ENCODE data around the gene HSPA5. TPM values are rescaled to one million over a fixed set of nuclear protein-coding genes. Genes with fewer than 3 reads are reported as not detected.

Gene HSPA5
- total RNA-seq, 1 donor from 2014 or later: 620 TPM

- H3K79me2 ChIP-seq (ENCODE audit: insufficient read depth, low read length): peaks cover 65% of the 10 kb centered on the region
- peak overlapping the region; percentile 79 for H2AFZ ChIP-seq (ENCODE audit: low read depth, low read length)
Observed at GRCh38 chr9:125189011-125189360, 52.2 kb downstream of the HSPA5 start.

More at GRCh38 chr9:125189011-125189360, 52.2 kb downstream of the HSPA5 start:
- Histone ChIP-seq H3K27ac (ENCODE audit: low read depth, low read length) (peak overlapping the region; percentile 89), H3K4me2 (ENCODE audit: low read length) (peak overlapping the region; percentile 95), H4K20me1 (ENCODE audit: insufficient read depth, low read length) (peaks cover 27% of the 10 kb centered on the region), H3K4me1 (ENCODE audit: insufficient read depth, low read length) (peaks cover 9% of the 10 kb centered on the region), H3K36me3 (ENCODE audit: insufficient read depth, low read length) (no peaks in the 10 kb centered on the region), H3K9me3 (ENCODE audit: insufficient read depth, low read depth, low read length) (no peaks in the 10 kb centered on the region), H3K27me3 (ENCODE audit: insufficient read depth, low read length) (no peaks in the 10 kb centered on the region), H3K4me3 (ENCODE audit: insufficient read depth, low read depth, low read length) (peak overlapping the region; percentile 90), H3K9ac (ENCODE audit: low read length) (peak overlapping the region; percentile 98)
- H3K27ac Mint-ChIP-seq (ENCODE audit: unreplicated experiment): no peak overlapping the region
- no peaks in the 10 kb centered on the region for H3K27me3 Mint-ChIP-seq (ENCODE audit: low read depth, unreplicated experiment)
- no peaks in the 10 kb centered on the region for H3K9me3 Mint-ChIP-seq (ENCODE audit: unreplicated experiment)
- H3K4me1 Mint-ChIP-seq (ENCODE audit: low read depth, unreplicated experiment): peaks cover 9% of the 10 kb centered on the region
- DNase-seq (ENCODE audit: low read depth): no peak
- TF ChIP-seq EZH2 (IDR thresholded peaks at IDR 0.05; ENCODE audit: insufficient read depth, low read length) (no peak), CTCF (IDR thresholded peaks at IDR 0.05; ENCODE audit: insufficient read depth, low read depth, low read length) (no peak)
- peak overlapping the region; percentile 91 for H3K4me3 Mint-ChIP-seq (ENCODE audit: unreplicated experiment)
- H3K36me3 Mint-ChIP-seq (ENCODE audit: low read depth, unreplicated experiment): no peaks in the 10 kb centered on the region
- FAIRE-seq: no peak

Other genes starting within 250 kb of the HSPA5 start
- 4.9 and 6.8 TPM in 2 replicates for gene SCAI, start 97.8 kb downstream of the HSPA5 start, total RNA-seq
- gene PPP6C, start 51.5 kb downstream of the HSPA5 start, total RNA-seq: 38.7 and 41.1 TPM in 2 replicates
- gene RABEPK, start 40.8 kb downstream of the HSPA5 start, total RNA-seq: 30.7 and 31.8 TPM in 2 replicates
- 51.2 and 54.4 TPM in 2 replicates for gene GAPVD1, start 20.5 kb upstream of the HSPA5 start, total RNA-seq

Data from astrocyte (in vitro differentiated cells and primary cell).